Mesendoderm (in vitro differentiated cells): ENCODE results near the gene ZC3H14.

ENCODE experiments used
- DNase-seq: peaks from one replicate; pipeline ENCODE4 v3.0.0; 2013
- H2AK5ac ChIP-seq: 2 replicates; pipeline ENCODE4 v1.6.1; 2013; ENCODE audit warnings: low read length, inconsistent platforms
- H2BK120ac ChIP-seq: 2 replicates; pipeline ENCODE4 v1.6.1; 2013; ENCODE audit warnings: low read depth, mild to moderate bottlenecking, low read length, moderate library complexity, mixed read lengths
- H2BK15ac ChIP-seq: replicated peaks from 2 replicates; pipeline ENCODE4 v1.6.1; 2013; ENCODE audit warnings: low read depth, mild to moderate bottlenecking, moderate library complexity
- H2BK5ac ChIP-seq: 2 replicates; pipeline ENCODE4 v1.6.1; 2013; ENCODE audit warnings: low read length, inconsistent platforms
- H3K18ac ChIP-seq: 2 replicates; pipeline ENCODE4 v1.6.1; 2013; ENCODE audit warnings: mild to moderate bottlenecking, low read length, mixed read lengths
- H3K23ac ChIP-seq: one replicate; pipeline ENCODE4 v1.6.1; 2013; ENCODE audit warnings: low read length
- H3K27ac ChIP-seq: 2 replicates; pipeline ENCODE4 v1.5.1; 2013; ENCODE audit warnings: low read depth, mild to moderate bottlenecking, inconsistent platforms, low read length, moderate library complexity
- H3K27me3 ChIP-seq: 2 replicates; pipeline ENCODE4 v1.6.1; 2013; ENCODE audit warnings: low read length, control low read depth, mild to moderate bottlenecking, inconsistent platforms; ENCODE audit not compliant: insufficient read depth, poor library complexity
- H3K36me3 ChIP-seq: 2 replicates; pipeline ENCODE4 v1.6.1; 2013; ENCODE audit warnings: low read length, inconsistent platforms; ENCODE audit not compliant: control insufficient read depth, insufficient read depth
- H3K4ac ChIP-seq: one replicate; pipeline ENCODE4 v1.6.1; 2013; ENCODE audit warnings: low read depth, mild to moderate bottlenecking, low read length, moderate library complexity
- H3K4me1 ChIP-seq: 2 replicates; pipeline ENCODE4 v1.6.1; 2013; ENCODE audit warnings: low read depth, low read length, inconsistent platforms; ENCODE audit not compliant: control insufficient read depth
- H3K4me2 ChIP-seq: 2 replicates; pipeline ENCODE4 v1.6.1; 2013; ENCODE audit warnings: low read length
- H3K4me3 ChIP-seq: 2 replicates; pipeline ENCODE4 v1.5.1; 2013; ENCODE audit warnings: mild to moderate bottlenecking, low read length
- H3K56ac ChIP-seq: one replicate; pipeline ENCODE4 v1.6.1; 2013; ENCODE audit warnings: low read length
- H3K79me1 ChIP-seq: 2 replicates; pipeline ENCODE4 v1.6.1; 2013; ENCODE audit warnings: low read length, inconsistent platforms
- H3K79me2 ChIP-seq: 2 replicates; pipeline ENCODE4 v1.6.1; 2013; ENCODE audit warnings: mild to moderate bottlenecking, low read length; ENCODE audit not compliant: control insufficient read depth, insufficient read depth
- H3K9ac ChIP-seq: 2 replicates; pipeline ENCODE4 v1.6.1; 2013; ENCODE audit warnings: low read length, inconsistent platforms
- H4K5ac ChIP-seq: one replicate; pipeline ENCODE4 v1.6.1; 2013; ENCODE audit warnings: low read length
- H4K8ac ChIP-seq: one replicate; pipeline ENCODE4 v1.6.1; 2013; ENCODE audit warnings: low read depth, mild to moderate bottlenecking, control low read depth, low read length, moderate library complexity
- WGBS: extraction: QIAGEN DNeasy Blood & Tissue Kit; methylation state at CpG from one replicate; pipeline ENCODE4 v1.1.7; 2013; ENCODE audit warnings: low lambda C conversion rate, missing lambda C conversion rate; ENCODE audit not compliant: insufficient coverage; ENCODE audit errors: extremely low coverage; 5-methylcytosine and 5-hydroxymethylcytosine counted together

Gene ZC3H14

DNA sequence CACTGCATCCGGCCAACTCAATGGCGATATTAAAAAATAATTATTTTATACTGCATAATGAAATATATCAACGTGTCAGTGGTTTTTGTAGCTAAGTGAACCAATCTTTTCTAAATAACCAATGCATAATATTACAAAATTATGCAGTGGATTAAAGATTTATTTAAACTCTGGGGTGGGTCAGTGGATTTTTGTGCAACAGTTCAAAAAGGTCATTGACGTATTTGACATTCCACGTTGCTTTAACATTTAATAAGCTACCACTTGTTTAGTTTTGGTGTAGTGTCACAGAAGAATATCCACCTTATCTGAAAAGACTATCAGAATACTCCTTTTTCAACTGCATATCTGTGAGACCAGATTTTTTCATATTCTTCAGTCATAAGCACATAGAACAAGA lies 2.6 kb downstream of the ZC3H14 start:
- Histone ChIP-seq H3K23ac (no peak overlapping the region), H3K36me3 (peaks cover 12% of the 10 kb centered on the region), H3K4me2 (no peak overlapping the region), H3K4ac (no peak overlapping the region), H3K27me3 (no peaks in the 10 kb centered on the region), H2BK5ac (no peak overlapping the region), H4K5ac (no peak overlapping the region), H3K9ac (no peak overlapping the region), H3K56ac (no peak overlapping the region), H3K79me2 (peaks cover 16% of the 10 kb centered on the region), H2BK120ac (no peak overlapping the region), H4K8ac (no peak overlapping the region), H3K27ac (no peak overlapping the region), H2BK15ac (no peak overlapping the region), H3K79me1 (peaks cover 4% of the 10 kb centered on the region), H3K4me3 (no peak overlapping the region), H3K4me1 (peaks cover 5% of the 10 kb centered on the region), H3K18ac (no peak overlapping the region), H2AK5ac (no peak overlapping the region)
- DNase-seq: no peak
- no CpG with 5 or more reads among the region's 5 CpGs for WGBS

DNA sequence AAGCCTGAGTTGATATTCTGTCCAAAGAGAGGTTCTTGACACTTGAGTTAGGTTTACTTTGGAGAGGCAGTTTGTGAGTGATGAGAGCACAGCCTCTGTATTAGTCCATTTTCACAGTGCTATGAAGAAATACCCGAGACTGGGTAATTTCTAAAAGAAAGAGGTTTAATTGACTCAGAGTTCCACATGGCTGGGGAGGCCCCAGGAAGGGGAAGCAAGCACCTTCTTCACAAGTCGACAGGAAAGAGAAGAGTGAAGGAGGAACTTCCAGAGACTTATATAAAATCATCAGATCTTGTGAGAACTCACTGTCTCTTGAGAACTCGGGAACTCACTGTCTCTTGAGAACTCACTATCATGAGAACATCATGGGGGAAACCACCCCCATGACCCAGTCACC lies 5.4 kb downstream of the ZC3H14 start:
- no CpG with 5 or more reads among the region's 3 CpGs for WGBS
- H2AK5ac ChIP-seq: no peak overlapping the region
- H4K5ac ChIP-seq: no peak overlapping the region
- no peaks in the 10 kb centered on the region for H3K27me3 ChIP-seq
- no peak for DNase-seq
- no peak overlapping the region for H3K4me3 ChIP-seq
- no peak overlapping the region for H3K4ac ChIP-seq
- no peak overlapping the region for H3K27ac ChIP-seq
- H3K9ac ChIP-seq: no peak overlapping the region
- no peak overlapping the region for H3K4me2 ChIP-seq
- no peak overlapping the region for H3K18ac ChIP-seq
- H4K8ac ChIP-seq: no peak overlapping the region
- no peak overlapping the region for H3K23ac ChIP-seq
- H3K56ac ChIP-seq: no peak overlapping the region
- peaks cover 2% of the 10 kb centered on the region for H3K4me1 ChIP-seq
- peaks cover 16% of the 10 kb centered on the region for H3K79me2 ChIP-seq
- H2BK5ac ChIP-seq: no peak overlapping the region
- H2BK15ac ChIP-seq: no peak overlapping the region
- no peak overlapping the region for H2BK120ac ChIP-seq
- H3K79me1 ChIP-seq: peaks cover 6% of the 10 kb centered on the region
- H3K36me3 ChIP-seq: peaks cover 17% of the 10 kb centered on the region

DNA sequence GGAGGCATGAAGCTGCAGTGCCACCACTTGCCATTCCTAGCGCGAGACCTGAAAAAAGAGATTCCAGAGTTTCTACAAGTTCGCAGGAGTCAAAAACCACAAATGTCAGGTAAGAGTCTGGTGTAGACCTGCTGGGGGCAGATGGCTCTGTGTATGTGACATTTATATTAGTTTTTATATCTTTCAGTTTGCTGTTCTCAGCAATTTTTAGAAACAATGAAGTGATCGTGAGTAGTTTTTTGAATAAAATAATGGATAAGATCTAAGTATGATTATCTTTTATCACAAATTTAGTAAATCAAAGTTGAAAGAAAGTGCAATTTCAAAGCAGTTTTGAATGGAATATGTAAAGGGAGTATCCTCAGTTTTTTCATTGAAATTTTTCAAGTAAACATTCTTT lies 9.3 kb downstream of the ZC3H14 start:
- H3K27me3 ChIP-seq: no peaks in the 10 kb centered on the region
- no peak overlapping the region for H3K4ac ChIP-seq
- no peak overlapping the region for H3K56ac ChIP-seq
- no peak overlapping the region for H3K27ac ChIP-seq
- H2BK5ac ChIP-seq: no peak overlapping the region
- H3K4me3 ChIP-seq: no peak overlapping the region
- H2BK15ac ChIP-seq: no peak overlapping the region
- no peak overlapping the region for H3K9ac ChIP-seq
- H3K4me2 ChIP-seq: no peak overlapping the region
- no peaks in the 10 kb centered on the region for H3K4me1 ChIP-seq
- H2BK120ac ChIP-seq: no peak overlapping the region
- no peak overlapping the region for H2AK5ac ChIP-seq
- no peak overlapping the region for H3K18ac ChIP-seq
- no peak for DNase-seq
- H4K8ac ChIP-seq: no peak overlapping the region
- H4K5ac ChIP-seq: no peak overlapping the region
- peaks cover 18% of the 10 kb centered on the region for H3K36me3 ChIP-seq
- no peaks in the 10 kb centered on the region for H3K79me2 ChIP-seq
- H3K79me1 ChIP-seq: peaks cover 6% of the 10 kb centered on the region
- 100% methylated on average over 1 of the region's 4 CpGs for WGBS
- H3K23ac ChIP-seq: no peak overlapping the region

DNA sequence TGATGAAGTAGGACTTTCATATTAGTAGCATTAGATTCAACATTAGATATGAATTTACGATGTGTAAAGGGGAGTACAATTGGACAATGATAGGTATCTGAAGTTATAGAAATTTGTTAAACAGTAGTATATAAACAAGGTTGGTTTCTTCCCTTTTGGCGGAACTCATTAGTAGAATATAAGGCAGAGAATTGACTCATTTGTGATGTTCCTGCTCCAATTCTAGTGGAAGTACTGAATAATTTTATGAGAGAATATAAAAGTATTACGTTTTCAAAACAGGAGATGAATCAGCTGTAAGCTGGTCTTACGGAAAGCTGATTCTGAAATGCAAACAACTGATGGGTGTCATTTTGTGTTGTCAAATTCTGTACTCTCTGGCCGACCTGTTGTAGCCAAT lies 13.4 kb downstream of the ZC3H14 start:
- Histone ChIP-seq H3K4me2 (no peak overlapping the region), H3K56ac (no peak overlapping the region), H3K4me1 (no peaks in the 10 kb centered on the region), H3K27me3 (no peaks in the 10 kb centered on the region), H3K36me3 (peaks cover 8% of the 10 kb centered on the region), H2BK120ac (no peak overlapping the region), H3K18ac (no peak overlapping the region), H3K79me1 (peaks cover 2% of the 10 kb centered on the region), H3K4me3 (no peak overlapping the region), H2AK5ac (no peak overlapping the region), H3K4ac (no peak overlapping the region), H3K79me2 (no peaks in the 10 kb centered on the region), H2BK15ac (no peak overlapping the region), H4K8ac (no peak overlapping the region), H4K5ac (no peak overlapping the region), H2BK5ac (no peak overlapping the region), H3K9ac (no peak overlapping the region), H3K23ac (no peak overlapping the region), H3K27ac (no peak overlapping the region)
- no peak for DNase-seq
- 100% methylated on average over 1 of the region's 5 CpGs for WGBS

DNA sequence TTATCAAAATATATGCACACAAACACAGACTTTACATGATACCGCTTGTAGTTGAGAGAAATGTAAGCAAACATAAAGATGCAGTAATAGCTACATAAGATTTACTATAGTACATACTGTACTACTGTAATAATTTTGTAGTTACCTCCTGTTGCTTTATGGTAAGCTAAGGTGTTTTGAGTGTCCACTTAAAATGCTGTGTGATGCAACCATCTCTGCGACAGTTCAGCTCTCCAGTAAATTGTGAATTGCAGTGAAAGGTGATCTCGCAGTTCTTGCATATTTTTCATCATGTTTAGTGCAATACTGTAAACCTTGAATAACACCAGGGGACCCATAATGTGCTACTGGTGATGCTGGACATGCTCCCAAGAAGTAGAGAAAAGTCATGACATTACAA lies 21.6 kb downstream of the ZC3H14 start:
- DNase-seq: no peak
- Histone ChIP-seq H3K4me2 (no peak overlapping the region), H3K36me3 (peaks cover 2% of the 10 kb centered on the region), H2BK120ac (no peak overlapping the region), H3K79me2 (no peaks in the 10 kb centered on the region), H3K4ac (no peak overlapping the region), H3K4me1 (no peaks in the 10 kb centered on the region), H3K23ac (no peak overlapping the region), H3K18ac (no peak overlapping the region), H4K5ac (no peak overlapping the region), H3K4me3 (no peak overlapping the region), H3K56ac (no peak overlapping the region), H4K8ac (no peak overlapping the region), H2BK15ac (no peak overlapping the region), H2AK5ac (no peak overlapping the region), H3K27me3 (no peaks in the 10 kb centered on the region), H2BK5ac (no peak overlapping the region), H3K79me1 (peaks cover 2% of the 10 kb centered on the region), H3K27ac (no peak overlapping the region), H3K9ac (no peak overlapping the region)
- no CpG with 5 or more reads among the region's 3 CpGs for WGBS

DNA sequence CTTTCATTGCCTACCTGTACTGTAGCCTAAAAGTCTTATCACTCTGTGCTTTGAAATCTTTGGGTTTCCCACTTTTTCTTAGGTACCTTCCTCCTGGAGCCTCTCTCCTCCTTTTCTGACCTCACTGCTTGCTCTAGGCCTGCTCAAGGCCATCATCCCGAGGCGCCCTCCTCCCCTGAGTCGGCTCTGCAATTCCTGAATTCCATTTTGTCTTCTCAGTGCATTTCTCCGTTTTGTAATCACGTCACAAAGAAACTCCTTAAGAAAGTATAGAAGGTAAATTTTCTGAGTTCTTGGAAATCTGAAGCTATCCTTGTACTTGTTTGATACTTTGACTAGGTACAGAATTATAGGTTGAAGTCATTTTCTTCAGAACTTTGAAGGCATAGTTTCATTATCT lies 25.2 kb downstream of the ZC3H14 start:
- no peak for DNase-seq
- H3K23ac ChIP-seq: no peak overlapping the region
- H4K5ac ChIP-seq: no peak overlapping the region
- no peak overlapping the region for H4K8ac ChIP-seq
- H2BK120ac ChIP-seq: no peak overlapping the region
- H3K9ac ChIP-seq: no peak overlapping the region
- no peaks in the 10 kb centered on the region for H3K4me1 ChIP-seq
- H3K4me3 ChIP-seq: no peak overlapping the region
- H3K56ac ChIP-seq: no peak overlapping the region
- H2BK15ac ChIP-seq: no peak overlapping the region
- H3K79me1 ChIP-seq: no peaks in the 10 kb centered on the region
- H3K18ac ChIP-seq: no peak overlapping the region
- no peaks in the 10 kb centered on the region for H3K27me3 ChIP-seq
- H3K36me3 ChIP-seq: peaks cover 4% of the 10 kb centered on the region
- H3K4ac ChIP-seq: no peak overlapping the region
- no peak overlapping the region for H3K27ac ChIP-seq
- no peaks in the 10 kb centered on the region for H3K79me2 ChIP-seq
- H2AK5ac ChIP-seq: no peak overlapping the region
- no peak overlapping the region for H2BK5ac ChIP-seq
- no CpG with 5 or more reads among the region's 5 CpGs for WGBS
- H3K4me2 ChIP-seq: no peak overlapping the region
